Esophagus (tissue), 2 donors: ENCODE data around the gene HSD17B4. TPM values are rescaled to one million over a fixed set of nuclear protein-coding genes. Genes with fewer than 3 reads are reported as not detected.

Experiments used
- H3K27ac ChIP-seq, 2 donors: one replicate each; pipeline ENCODE4 v1.5.1; 2013; ENCODE audit warnings: low read depth in 2 of 2, mild to moderate bottlenecking in 2 of 2, inconsistent platforms in 1 of 2, low read length in 1 of 2, moderate library complexity in 1 of 2
- H3K27me3 ChIP-seq, 2 donors: one replicate each; pipeline ENCODE4 v1.6.1; 2013; ENCODE audit warnings: low read length in 2 of 2, control low read depth in 1 of 2, mild to moderate bottlenecking in 1 of 2; ENCODE audit not compliant: insufficient read depth in 2 of 2, control insufficient read depth in 1 of 2
- H3K36me3 ChIP-seq, 2 donors: one replicate each; pipeline ENCODE4 v1.6.1; 2013; ENCODE audit warnings: low read length in 1 of 2; ENCODE audit not compliant: control insufficient read depth in 2 of 2, insufficient read depth in 2 of 2
- H3K4me1 ChIP-seq, 2 donors: one replicate each; pipeline ENCODE4 v1.6.1; 2013; ENCODE audit warnings: low read length in 1 of 2; ENCODE audit not compliant: control insufficient read depth in 2 of 2, insufficient read depth in 2 of 2
- H3K4me3 ChIP-seq, 2 donors: one replicate each; pipeline ENCODE4 v1.5.1; 2013; ENCODE audit warnings: low read length in 2 of 2, mild to moderate bottlenecking in 2 of 2, low read depth in 1 of 2, moderate library complexity in 1 of 2
- H3K9me3 ChIP-seq, 2 donors: one replicate each; pipeline ENCODE4 v1.6.1; 2013; ENCODE audit warnings: mild to moderate bottlenecking in 2 of 2, low read depth in 1 of 2, low read length in 1 of 2, moderate library complexity in 1 of 2; ENCODE audit not compliant: control insufficient read depth in 2 of 2, insufficient read depth in 1 of 2
- WGBS, 2 donors: extraction: QIAGEN DNeasy Blood & Tissue Kit; methylation state at CpG; one replicate each; pipeline ENCODE4 v1.1.7; 2013; 5-methylcytosine and 5-hydroxymethylcytosine counted together
- polyA plus RNA-seq, 2 donors: library from polyadenylated mRNA; stranded (reverse); fragments of 200-250 nt; gene quantifications; one replicate each; pipeline ENCODE4 v1.2.3, GENCODE V29; 2013
- donor health status: healthy with polysubstance abuse.
- donor health status: Bipolar disorder and iron deficiency.

HSD17B4 gene
- polyA plus RNA-seq, 2 donors = 136 to 190 TPM

GRCh38 chr5:119551819-119552218 lies 99.5 kb downstream of the HSD17B4 start:
- WGBS, 2 donors = 97 to 98% methylated on average over 4 of the region's 4 CpGs
- Histone ChIP-seq H3K9me3 (no peaks in the 10 kb centered on the region), H3K27ac (no peak overlapping the region), H3K4me3 (no peak overlapping the region), H3K27me3 (no peaks in the 10 kb centered on the region), H3K4me1 (no peaks in the 10 kb centered on the region), H3K36me3 (no peaks in the 10 kb centered on the region)

GRCh38 chr5:119554597-119554996 lies 102.3 kb downstream of the HSD17B4 start:
- Histone ChIP-seq H3K4me3 (no peak overlapping the region), H3K27me3 (no peaks in the 10 kb centered on the region), H3K27ac (no peak overlapping the region), H3K9me3 (no peaks in the 10 kb centered on the region), H3K36me3 (no peaks in the 10 kb centered on the region), H3K4me1 (no peaks in the 10 kb centered on the region)
- 72 to 77% methylated on average over 2 of the region's 2 CpGs for WGBS, 2 donors

DNA sequence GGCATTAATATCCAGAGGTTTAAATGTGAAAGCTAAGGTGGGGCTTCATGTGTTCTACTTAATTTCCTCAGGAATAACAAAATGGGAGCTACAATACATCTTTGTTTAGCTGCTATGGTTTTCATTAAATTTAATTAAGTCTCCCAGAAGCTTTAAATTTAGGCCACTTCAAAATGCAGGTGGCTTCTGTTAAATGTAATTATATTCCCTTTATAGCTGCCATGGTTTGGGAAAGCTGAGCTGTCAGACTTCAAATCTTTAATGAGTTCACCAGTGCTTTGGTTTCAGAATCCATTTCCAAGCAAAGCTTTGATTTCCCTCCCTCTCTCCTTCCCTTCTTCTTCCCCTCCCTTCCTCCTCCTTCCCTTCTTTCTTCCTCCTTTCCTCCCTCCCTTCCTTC lies 118.6 kb downstream of the HSD17B4 start:
- H3K4me3 ChIP-seq = no peak overlapping the region
- no peaks in the 10 kb centered on the region for H3K36me3 ChIP-seq
- no peaks in the 10 kb centered on the region for H3K9me3 ChIP-seq
- H3K4me1 ChIP-seq = no peaks in the 10 kb centered on the region
- no peaks in the 10 kb centered on the region for H3K27me3 ChIP-seq
- H3K27ac ChIP-seq = no peak overlapping the region

- no peaks in the 10 kb centered on the region for H3K4me1 ChIP-seq
- H3K27ac ChIP-seq = no peak overlapping the region
- no peaks in the 10 kb centered on the region for H3K36me3 ChIP-seq
- no peaks in the 10 kb centered on the region for H3K9me3 ChIP-seq
- WGBS, 2 donors = 71 to 73% methylated on average over 3 of the region's 3 CpGs
- H3K27me3 ChIP-seq = no peaks in the 10 kb centered on the region
- H3K4me3 ChIP-seq = no peak overlapping the region
Measured at GRCh38 chr5:119578937-119579336, 126.6 kb downstream of the HSD17B4 start.

DNA sequence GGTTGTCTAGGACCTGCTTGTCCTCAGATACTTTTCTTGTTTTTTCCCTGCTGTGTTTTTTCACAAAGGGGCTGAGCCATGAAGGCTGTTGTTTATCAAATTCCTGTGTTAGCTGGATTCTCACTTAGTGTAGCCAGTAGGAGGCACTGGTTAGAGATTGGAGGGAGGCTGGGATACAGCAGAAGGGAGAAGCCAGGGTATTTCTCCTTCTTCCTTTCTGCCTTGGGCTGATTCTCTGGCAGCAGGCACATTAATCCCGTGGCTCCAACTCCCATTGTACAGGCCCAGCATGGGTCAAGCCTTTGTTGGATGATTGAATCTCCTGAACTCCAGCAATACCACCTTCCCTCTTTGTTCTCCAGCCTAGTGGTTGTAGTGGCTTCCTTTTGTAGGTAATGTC lies 130.7 kb downstream of the HSD17B4 start:
- H3K36me3 ChIP-seq = no peaks in the 10 kb centered on the region
- H3K27me3 ChIP-seq = no peaks in the 10 kb centered on the region
- H3K4me3 ChIP-seq = no peak overlapping the region
- no peak overlapping the region for H3K27ac ChIP-seq
- 52 to 56% methylated on average over 1 of the region's 1 CpG for WGBS, 2 donors
- no peaks in the 10 kb centered on the region for H3K4me1 ChIP-seq
- no peaks in the 10 kb centered on the region for H3K9me3 ChIP-seq

- Histone ChIP-seq H3K27me3 (no peaks in the 10 kb centered on the region), H3K4me3 (no peak overlapping the region), H3K4me1 (no peaks in the 10 kb centered on the region), H3K36me3 (no peaks in the 10 kb centered on the region), H3K27ac (no peak overlapping the region), H3K9me3 (no peaks in the 10 kb centered on the region)
- 54% methylated on average over 3 of the region's 3 CpGs for WGBS, 2 donors
Measured at GRCh38 chr5:119583684-119584083, 131.4 kb downstream of the HSD17B4 start.

Other genes with a start within 250 kb of the HSD17B4 start
- gene TNFAIP8, start 96.5 kb upstream of the HSD17B4 start, polyA plus RNA-seq = 10 to 100 TPM; 11.0 to 16.1 TPM
- under 1 TPM in 1 of 2 donors, not detected in 1; 0.10 TPM for gene FAM170A, start 177.1 kb downstream of the HSD17B4 start, polyA plus RNA-seq